Activated naive CD4-positive, alpha-beta T cell treated with anti-CD3 and anti-CD28 coated beads, Interleukin-2, amount 50 U/mL, for 24 hours (primary cell): ENCODE measurements around the gene LRRC27.

Experiments
- H3K27ac Mint-ChIP-seq: one replicate; pipeline ENCODE4 v1.8.0; 2021; ENCODE audit warnings: mild to moderate bottlenecking, mixed read lengths
- H3K27me3 Mint-ChIP-seq: one replicate; pipeline ENCODE4 v1.8.0; 2021; ENCODE audit warnings: mixed read lengths
- H3K36me3 Mint-ChIP-seq: one replicate; pipeline ENCODE4 v1.8.0; 2021; ENCODE audit warnings: mixed read lengths
- H3K4me1 Mint-ChIP-seq: one replicate; pipeline ENCODE4 v1.8.0; 2021; ENCODE audit warnings: mixed read lengths
- H3K4me3 Mint-ChIP-seq: one replicate; pipeline ENCODE4 v1.8.0; 2021; ENCODE audit warnings: mild to moderate bottlenecking, mixed read lengths
- H3K9me3 Mint-ChIP-seq: one replicate; pipeline ENCODE4 v1.8.0; 2021; ENCODE audit warnings: mixed read lengths

The LRRC27 gene

DNA sequence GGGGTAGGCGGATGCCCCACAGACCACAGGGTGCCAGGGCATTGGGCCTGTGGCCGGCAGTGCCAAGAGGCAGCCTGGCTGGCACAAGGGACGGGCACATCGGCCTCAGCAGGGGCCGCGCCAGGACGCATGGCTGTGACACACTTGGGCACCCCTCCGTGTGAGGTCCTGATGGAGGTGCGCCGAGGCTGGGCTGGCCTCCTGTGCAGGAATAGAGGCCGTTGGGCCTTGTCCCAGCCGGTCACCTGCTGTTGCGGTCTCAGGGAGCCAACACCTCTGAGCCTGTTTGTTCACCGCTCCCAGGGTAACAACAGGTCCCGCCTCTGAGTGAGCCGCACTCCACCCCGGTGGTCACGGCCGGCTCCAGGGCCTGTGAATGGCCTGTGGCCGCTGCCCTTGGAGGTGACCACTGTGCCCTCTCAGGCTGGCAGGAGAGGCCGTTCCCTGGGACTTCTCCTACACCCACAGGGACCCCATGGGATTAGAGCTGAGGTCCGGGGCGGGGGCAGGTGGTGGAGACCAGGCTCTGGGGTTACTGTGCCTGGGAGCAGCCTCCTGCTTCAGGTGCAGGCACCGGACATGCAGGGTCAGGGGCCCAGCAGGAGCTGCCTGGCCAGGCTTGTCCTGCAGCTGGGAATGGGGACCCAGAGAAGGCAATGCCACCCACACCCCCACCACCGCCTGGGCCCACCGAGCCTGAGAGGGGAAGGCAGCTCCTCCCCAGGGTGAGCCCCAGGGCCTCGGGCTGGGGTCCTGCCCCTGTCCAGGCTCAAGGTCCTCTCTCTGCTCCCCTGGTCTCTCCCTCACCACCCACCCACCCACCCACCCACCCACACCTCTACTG, 77.1 kb downstream of the LRRC27 start:
- no peaks in the 10 kb centered on the region for H3K9me3 Mint-ChIP-seq
- H3K36me3 Mint-ChIP-seq, result no peaks in the 10 kb centered on the region
- H3K27me3 Mint-ChIP-seq, result no peaks in the 10 kb centered on the region
- H3K27ac Mint-ChIP-seq, result no peak overlapping the region
- peaks cover 12% of the 10 kb centered on the region for H3K4me1 Mint-ChIP-seq
- no peak overlapping the region for H3K4me3 Mint-ChIP-seq

DNA sequence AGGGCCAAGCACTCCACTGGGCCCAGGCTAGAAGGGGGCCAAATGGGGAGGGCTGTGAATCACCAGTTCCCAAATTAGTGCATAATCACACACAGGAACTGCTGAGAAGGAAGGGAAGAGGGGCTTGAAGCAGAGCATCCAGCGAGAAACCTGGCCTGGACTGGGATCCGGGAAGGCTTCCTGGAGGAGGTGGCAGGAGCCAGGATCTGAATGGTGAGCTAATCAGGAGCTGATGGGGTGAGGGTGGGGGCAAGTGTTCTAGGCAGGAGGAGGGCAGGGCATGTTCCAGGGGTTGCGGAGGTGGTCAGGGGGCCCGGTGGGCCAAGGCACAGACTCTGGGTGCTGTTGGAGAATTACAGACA, 77.7 kb downstream of the LRRC27 start:
- no peak overlapping the region for H3K27ac Mint-ChIP-seq

GRCh38 chr10:132410056-132410778, 78.2 kb downstream of the LRRC27 start:
- H3K27ac Mint-ChIP-seq, result peak overlapping the region; percentile 2
- H3K4me1 Mint-ChIP-seq, result peaks cover 16% of the 10 kb centered on the region
- H3K36me3 Mint-ChIP-seq, result peaks cover 2% of the 10 kb centered on the region
- no peaks in the 10 kb centered on the region for H3K9me3 Mint-ChIP-seq
- no peaks in the 10 kb centered on the region for H3K27me3 Mint-ChIP-seq
- H3K4me3 Mint-ChIP-seq, result no peak overlapping the region

More for the DNA sequence above, 77.7 kb downstream of the LRRC27 start:
- peaks cover 12% of the 10 kb centered on the region for H3K4me1 Mint-ChIP-seq
- H3K27me3 Mint-ChIP-seq, result no peaks in the 10 kb centered on the region
- no peaks in the 10 kb centered on the region for H3K36me3 Mint-ChIP-seq
- no peak overlapping the region for H3K4me3 Mint-ChIP-seq
- H3K9me3 Mint-ChIP-seq, result no peaks in the 10 kb centered on the region

GRCh38 chr10:132410779-132411532, 79.0 kb downstream of the LRRC27 start:
- Mint-ChIP-seq H3K36me3 (peaks cover 4% of the 10 kb centered on the region), H3K27ac (no peak overlapping the region)

DNA sequence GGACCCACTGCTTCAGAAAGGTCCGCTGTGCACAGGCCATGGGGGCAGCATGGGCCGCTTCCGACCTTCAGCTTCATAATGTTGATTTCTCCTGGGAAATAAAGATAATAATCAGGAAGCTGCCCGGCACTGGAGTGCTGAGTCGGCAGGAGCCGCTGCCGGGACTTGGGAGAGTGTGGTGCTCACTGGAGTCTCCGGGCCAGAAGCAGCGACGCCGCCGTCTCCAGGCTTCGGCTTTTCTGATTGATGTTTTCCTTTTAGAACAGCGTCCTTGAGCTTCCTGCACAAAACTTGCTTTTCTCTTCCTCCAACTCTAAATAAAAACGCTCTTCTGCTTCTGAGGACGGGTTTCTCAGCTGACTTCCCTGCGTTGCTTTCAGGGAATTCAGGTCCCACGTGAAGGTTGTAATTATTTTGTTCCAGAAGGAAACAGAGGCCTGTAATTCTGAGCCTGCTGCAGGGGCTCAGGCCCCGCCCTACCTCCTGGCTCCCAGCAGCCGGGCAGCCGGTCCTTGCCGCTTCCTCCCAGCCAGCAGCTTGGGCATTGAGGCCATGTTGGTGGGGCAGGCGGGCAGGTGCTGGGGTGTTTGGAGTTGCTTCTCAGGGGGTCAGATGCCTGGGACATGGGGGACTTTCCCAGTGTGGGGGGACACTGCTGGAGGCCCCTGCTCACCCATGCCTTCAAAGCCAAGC, 79.7 kb downstream of the LRRC27 start:
- Mint-ChIP-seq H3K27me3 (no peaks in the 10 kb centered on the region), H3K4me1 (peaks cover 20% of the 10 kb centered on the region), H3K27ac (no peak overlapping the region), H3K9me3 (no peaks in the 10 kb centered on the region), H3K36me3 (peaks cover 4% of the 10 kb centered on the region), H3K4me3 (no peak overlapping the region)

More at GRCh38 chr10:132410779-132411532, 79.0 kb downstream of the LRRC27 start:
- H3K27me3 Mint-ChIP-seq, result no peaks in the 10 kb centered on the region
- peaks cover 20% of the 10 kb centered on the region for H3K4me1 Mint-ChIP-seq
- H3K4me3 Mint-ChIP-seq, result no peak overlapping the region
- H3K9me3 Mint-ChIP-seq, result no peaks in the 10 kb centered on the region

DNA sequence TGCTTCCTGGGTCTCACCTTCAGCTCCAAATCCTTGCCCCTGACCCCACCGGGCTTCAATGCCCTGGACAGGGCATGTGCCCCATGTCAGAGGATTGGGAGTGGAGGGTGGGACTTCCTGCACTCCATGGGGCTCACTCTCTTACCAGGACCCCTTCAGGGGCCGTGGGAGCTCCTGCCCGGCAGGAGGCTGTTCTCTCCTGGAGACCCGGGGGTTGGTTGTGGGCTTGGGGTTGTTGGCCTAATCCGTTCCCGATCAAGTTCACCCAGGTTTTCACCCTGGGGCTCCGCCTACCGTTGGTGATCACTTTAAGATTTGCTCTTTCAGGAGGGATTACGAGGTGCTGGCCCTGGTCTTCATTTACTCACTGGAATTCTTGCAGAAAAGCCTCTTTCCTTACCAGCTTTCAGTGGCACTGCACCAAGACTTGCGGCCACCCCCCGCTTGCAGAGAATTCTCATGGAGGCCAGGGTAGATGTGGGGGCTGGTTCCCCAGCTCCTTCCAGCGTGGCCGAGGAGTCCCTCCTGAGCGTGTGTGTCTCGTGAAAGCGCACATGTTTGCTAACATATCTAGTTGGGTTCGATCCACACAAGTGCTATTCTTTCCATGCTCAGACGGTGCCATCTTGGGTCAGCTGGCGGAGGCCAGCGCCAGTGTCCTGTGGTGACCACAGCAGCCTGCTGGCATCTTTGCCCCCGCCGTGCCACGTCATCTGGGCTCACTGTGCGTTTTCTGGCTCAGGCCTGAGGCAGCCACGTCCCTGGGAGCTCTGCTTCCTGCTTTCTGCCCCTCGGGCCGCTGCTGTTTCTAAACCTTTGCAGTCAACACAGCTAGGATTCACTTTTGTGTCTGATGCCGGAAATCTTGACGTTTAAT, 80.6 kb downstream of the LRRC27 start:
- Mint-ChIP-seq H3K27ac (no peak overlapping the region), H3K9me3 (no peaks in the 10 kb centered on the region), H3K4me3 (no peak overlapping the region), H3K27me3 (no peaks in the 10 kb centered on the region), H3K36me3 (peaks cover 4% of the 10 kb centered on the region), H3K4me1 (peaks cover 19% of the 10 kb centered on the region)

GRCh38 chr10:132413226-132414205, 81.5 kb downstream of the LRRC27 start:
- H3K27ac Mint-ChIP-seq, result no peak overlapping the region
- peaks cover 13% of the 10 kb centered on the region for H3K4me1 Mint-ChIP-seq
- H3K36me3 Mint-ChIP-seq, result peaks cover 4% of the 10 kb centered on the region
- no peaks in the 10 kb centered on the region for H3K27me3 Mint-ChIP-seq
- H3K9me3 Mint-ChIP-seq, result no peaks in the 10 kb centered on the region
- no peak overlapping the region for H3K4me3 Mint-ChIP-seq

- H3K27me3 Mint-ChIP-seq, result no peaks in the 10 kb centered on the region
- H3K4me1 Mint-ChIP-seq, result peaks cover 13% of the 10 kb centered on the region
- H3K4me3 Mint-ChIP-seq, result no peak overlapping the region
- H3K27ac Mint-ChIP-seq, result no peak overlapping the region
- H3K9me3 Mint-ChIP-seq, result no peaks in the 10 kb centered on the region
- H3K36me3 Mint-ChIP-seq, result peaks cover 4% of the 10 kb centered on the region
These were observed 82.5 kb downstream of the LRRC27 start for GRCh38 chr10:132414402-132415016.

DNA sequence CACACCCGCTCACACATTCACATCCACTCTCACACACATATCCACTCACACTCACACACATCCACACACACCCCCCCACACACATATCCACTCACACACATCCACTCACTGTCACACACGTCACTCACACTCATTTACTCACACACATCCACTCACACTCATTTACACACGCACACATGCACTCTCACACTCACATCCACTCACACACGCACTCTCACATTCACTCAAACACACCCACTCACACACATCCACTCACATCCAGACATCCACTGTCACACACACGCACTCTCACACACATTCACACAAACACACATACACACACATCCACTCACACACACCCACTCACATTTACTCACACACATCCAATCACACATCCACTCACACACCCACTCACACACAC, 83.3 kb downstream of the LRRC27 start:
- H3K27me3 Mint-ChIP-seq, result no peaks in the 10 kb centered on the region
- H3K4me1 Mint-ChIP-seq, result peaks cover 15% of the 10 kb centered on the region
- no peaks in the 10 kb centered on the region for H3K9me3 Mint-ChIP-seq
- H3K27ac Mint-ChIP-seq, result peak overlapping the region; percentile 71
- no peak overlapping the region for H3K4me3 Mint-ChIP-seq
- peaks cover 4% of the 10 kb centered on the region for H3K36me3 Mint-ChIP-seq

DNA sequence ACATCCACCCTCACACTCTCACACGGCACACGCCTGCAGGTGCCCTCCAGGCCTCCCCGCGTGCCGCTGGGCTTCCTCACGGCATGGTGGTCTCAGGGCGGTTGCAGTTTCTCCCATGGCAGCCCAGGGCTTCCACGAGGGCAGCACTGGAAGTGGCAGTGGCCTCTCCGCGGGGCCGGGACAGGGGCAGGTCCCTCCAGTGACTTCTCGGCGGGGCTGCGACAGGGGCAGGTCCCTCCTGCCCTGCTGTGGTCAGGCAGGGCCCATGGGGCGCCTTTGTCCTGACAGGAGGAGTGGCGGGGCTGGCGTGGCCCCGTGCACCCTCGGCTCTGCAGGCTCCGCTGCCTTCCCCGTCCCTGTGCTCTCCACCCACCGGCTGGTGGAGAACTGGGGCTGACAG, 84.0 kb downstream of the LRRC27 start:
- H3K9me3 Mint-ChIP-seq, result no peaks in the 10 kb centered on the region
- peaks cover 4% of the 10 kb centered on the region for H3K36me3 Mint-ChIP-seq
- no peak overlapping the region for H3K4me3 Mint-ChIP-seq
- H3K27ac Mint-ChIP-seq, result no peak overlapping the region
- H3K27me3 Mint-ChIP-seq, result no peaks in the 10 kb centered on the region
- H3K4me1 Mint-ChIP-seq, result peaks cover 17% of the 10 kb centered on the region

DNA sequence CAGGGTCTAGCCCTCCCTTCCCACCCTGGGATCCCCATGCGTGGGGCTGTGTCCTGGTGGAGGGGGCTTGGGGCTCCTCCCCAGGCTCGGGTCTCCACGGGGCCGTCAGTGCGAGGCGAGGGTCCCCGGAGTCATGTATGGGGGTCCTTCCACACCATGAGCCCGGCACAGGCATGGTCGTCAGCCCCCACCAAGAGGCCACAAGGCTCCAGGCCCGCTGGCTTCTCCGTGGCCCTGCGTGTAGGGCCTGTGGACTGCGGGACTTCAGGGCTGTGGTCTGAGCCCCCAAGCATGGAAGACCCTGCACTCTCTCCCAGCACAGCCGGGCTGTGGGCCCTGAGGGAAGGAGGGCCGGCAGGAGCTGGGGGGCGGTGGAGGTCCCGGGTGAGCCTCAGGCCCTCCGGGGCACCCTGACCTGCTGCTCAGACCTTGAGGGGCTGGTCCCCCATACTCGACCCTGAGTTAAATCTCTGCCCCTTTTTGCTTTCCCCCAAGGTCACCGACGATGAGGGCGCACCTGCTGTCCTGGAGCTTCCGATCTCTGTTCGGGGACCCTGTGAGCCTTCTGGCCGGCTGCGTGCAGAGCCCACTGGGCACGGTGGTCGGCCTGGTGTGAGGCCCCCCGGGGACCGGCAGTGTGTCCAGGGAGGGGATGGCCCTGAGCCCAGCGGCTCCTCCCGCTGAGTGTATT, 84.7 kb downstream of the LRRC27 start:
- peaks cover 17% of the 10 kb centered on the region for H3K4me1 Mint-ChIP-seq
- H3K36me3 Mint-ChIP-seq, result peaks cover 4% of the 10 kb centered on the region

GRCh38 chr10:132417257-132417910, 85.4 kb downstream of the LRRC27 start:
- Mint-ChIP-seq H3K27ac (no peak overlapping the region), H3K4me1 (peaks cover 17% of the 10 kb centered on the region)

More for the DNA sequence above, 84.7 kb downstream of the LRRC27 start:
- Mint-ChIP-seq H3K27me3 (no peaks in the 10 kb centered on the region), H3K4me3 (no peak overlapping the region), H3K27ac (no peak overlapping the region), H3K9me3 (no peaks in the 10 kb centered on the region)

More at GRCh38 chr10:132417257-132417910, 85.4 kb downstream of the LRRC27 start:
- H3K27me3 Mint-ChIP-seq, result no peaks in the 10 kb centered on the region
- H3K4me3 Mint-ChIP-seq, result no peak overlapping the region
- H3K36me3 Mint-ChIP-seq, result peaks cover 4% of the 10 kb centered on the region
- no peaks in the 10 kb centered on the region for H3K9me3 Mint-ChIP-seq
